GM18873 (cell line): ENCODE data around the gene MAP3K7.

Experiments used
- ATAC-seq: cut with Tn5 transposase; IDR thresholded peaks from one replicate; pipeline ENCODE4 v1.9.1; 2021; ENCODE audit warnings: mild to moderate bottlenecking, moderate library complexity, moderate number of reproducible peaks; ENCODE audit not compliant: unreplicated experiment, low FRiP score

MAP3K7 gene

GRCh38 chr6:90490030-90490716 is 96.7 kb downstream of the MAP3K7 start:
- no peak for ATAC-seq

- ATAC-seq = no peak
Observed at GRCh38 chr6:90488816-90489215, 98.1 kb downstream of the MAP3K7 start.

- ATAC-seq = no peak
Observed at GRCh38 chr6:90485635-90486277, 101.1 kb downstream of the MAP3K7 start.

GRCh38 chr6:90484903-90485302 is 102.0 kb downstream of the MAP3K7 start:
- no peak for ATAC-seq

- no peak for ATAC-seq
Observed at GRCh38 chr6:90484385-90484784, 102.5 kb downstream of the MAP3K7 start.

GRCh38 chr6:90483956-90484355 is 102.9 kb downstream of the MAP3K7 start:
- no peak for ATAC-seq

- ATAC-seq = no peak
Observed at GRCh38 chr6:90483116-90483839, 103.6 kb downstream of the MAP3K7 start.

GRCh38 chr6:90480666-90481065 is 106.2 kb downstream of the MAP3K7 start:
- no peak for ATAC-seq

GRCh38 chr6:90479603-90479926 is 107.3 kb downstream of the MAP3K7 start:
- no peak for ATAC-seq

- peak; percentile 89 for ATAC-seq
Observed at GRCh38 chr6:90478789-90479602, 107.9 kb downstream of the MAP3K7 start.

GRCh38 chr6:90478278-90478677 is 108.6 kb downstream of the MAP3K7 start:
- no peak for ATAC-seq

- ATAC-seq = no peak
Observed at GRCh38 chr6:90477366-90477765, 109.5 kb downstream of the MAP3K7 start.

GRCh38 chr6:90472716-90473115 is 114.2 kb downstream of the MAP3K7 start:
- no peak for ATAC-seq

- no peak for ATAC-seq
Observed at GRCh38 chr6:90471263-90471662, 115.6 kb downstream of the MAP3K7 start.

GRCh38 chr6:90469906-90470305 is 117.0 kb downstream of the MAP3K7 start:
- ATAC-seq = no peak

- ATAC-seq = no peak
Observed at GRCh38 chr6:90468859-90469258, 118.0 kb downstream of the MAP3K7 start.

GRCh38 chr6:90468080-90468479 is 118.8 kb downstream of the MAP3K7 start:
- no peak for ATAC-seq

- no peak for ATAC-seq
Observed at GRCh38 chr6:90467546-90467945, 119.3 kb downstream of the MAP3K7 start.

GRCh38 chr6:90466154-90466940 is 120.5 kb downstream of the MAP3K7 start:
- no peak for ATAC-seq

- ATAC-seq = no peak
Observed at GRCh38 chr6:90465686-90466085, 121.2 kb downstream of the MAP3K7 start.
